Keratinocyte (primary cell): ENCODE measurements around the gene MAP7.

Experiments used
- CTCF ChIP-seq, 3 experiments: IDR thresholded peaks in 1 of 3; conservative IDR thresholded peaks in 1 of 3; optimal IDR thresholded peaks in 1 of 3; 2 replicates in 2 of 3; 3 replicates in 1 of 3; pipeline versions ENCODE3 to v1.5.1; 2011; ENCODE audit warnings: low read length in 3 of 3, mild to moderate bottlenecking in 3 of 3, moderate library complexity in 2 of 3, control low read depth in 1 of 3, inconsistent platforms in 1 of 3; ENCODE audit not compliant: insufficient read depth in 2 of 3; ENCODE audit errors: extremely low read depth in 1 of 3
- EZH2 ChIP-seq: IDR thresholded peaks from one replicate; pipeline ENCODE4 v1.6.1; 2012; ENCODE audit warnings: inconsistent platforms, mild to moderate bottlenecking, low read length, moderate library complexity

DNA sequence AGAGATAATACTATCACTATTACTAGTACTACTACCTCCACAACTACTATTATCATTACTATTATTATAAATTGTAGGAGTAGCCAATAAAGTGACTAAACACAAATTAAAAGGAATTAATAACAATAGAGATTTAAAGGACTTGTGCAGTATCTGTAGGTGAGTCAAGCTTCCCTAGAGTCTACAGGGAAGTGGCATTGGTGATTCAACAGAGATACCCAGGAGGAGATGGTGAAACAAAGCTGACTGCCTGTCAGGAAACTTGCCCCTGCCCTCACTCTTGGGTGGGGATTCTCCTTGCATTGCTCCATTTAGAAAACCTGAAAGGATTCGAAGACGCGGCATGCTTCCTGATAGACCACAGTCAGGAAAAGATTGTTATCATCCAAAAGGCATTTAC, 237.2 kb downstream of the MAP7 start:
- TF ChIP-seq CTCF (optimal IDR thresholded peaks at IDR 0.05 in 1 of 3, IDR thresholded peaks at IDR 0.05 in 1 of 3, conservative IDR thresholded peaks at IDR 0.05 in 1 of 3; ENCODE audit: extremely low read depth in 1 of 3, insufficient read depth in 2 of 3, low read length in 3 of 3) = no peak
- TF ChIP-seq EZH2 = no peak
